GM19193 (cell line): ENCODE data around the gene LHPP.

Experiments used
- POLR2A ChIP-seq: IDR thresholded peaks from 4 replicates; pipeline ENCODE4 v1.6.1; 2011; ENCODE audit not compliant: insufficient read depth, insufficient read length; ENCODE audit errors: extremely low read depth

The LHPP gene

GRCh38 chr10:124461642-124462347 lies at the start of gene LHPP:
Gene LHPP (plus strand): TSS chr10:124461823. CDS start chr10:124461863, 40 bp downstream.
- peak; percentile 57 for TF ChIP-seq POLR2A

GRCh38 chr10:124414076-124414475 lies 47.5 kb upstream of the LHPP start:
- TF ChIP-seq POLR2A: no peak

- TF ChIP-seq POLR2A: no peak
Observed at GRCh38 chr10:124415210-124415609, 46.4 kb upstream of the LHPP start.

GRCh38 chr10:124416733-124417132 lies 44.9 kb upstream of the LHPP start:
- no peak for TF ChIP-seq POLR2A

GRCh38 chr10:124417895-124418725 lies 43.5 kb upstream of the LHPP start:
- no peak for TF ChIP-seq POLR2A

GRCh38 chr10:124418726-124419501 lies 42.7 kb upstream of the LHPP start, which contains the start of gene OAT:
Gene OAT (minus strand): TSS chr10:124418923. CDS start chr10:124412171, 6,752 bp downstream.
- TF ChIP-seq POLR2A: peak; percentile 66

- TF ChIP-seq POLR2A: no peak
Observed at GRCh38 chr10:124419635-124420034, 42.0 kb upstream of the LHPP start.

- TF ChIP-seq POLR2A: no peak
Observed at GRCh38 chr10:124420254-124420653, 41.4 kb upstream of the LHPP start.

- no peak for TF ChIP-seq POLR2A
Observed at GRCh38 chr10:124422742-124423141, 38.9 kb upstream of the LHPP start.

GRCh38 chr10:124423813-124424212 lies 37.8 kb upstream of the LHPP start:
- TF ChIP-seq POLR2A: no peak

- TF ChIP-seq POLR2A: no peak
Observed at GRCh38 chr10:124425227-124425962, 36.2 kb upstream of the LHPP start.

GRCh38 chr10:124428207-124428777 lies 33.3 kb upstream of the LHPP start:
- TF ChIP-seq POLR2A: no peak

GRCh38 chr10:124429576-124429975 lies 32.0 kb upstream of the LHPP start:
- TF ChIP-seq POLR2A: no peak

- no peak for TF ChIP-seq POLR2A
Observed at GRCh38 chr10:124430077-124430476, 31.5 kb upstream of the LHPP start.
